AG04449 (cell line): ENCODE data around the gene SURF1.

ENCODE experiments used
- CTCF ChIA-PET: fragments of 350-600 bp; formaldehyde crosslinking; extraction: SDS; loops from one replicate; lab custom pipeline; 2021; ENCODE audit warnings: antibody characterized with exemption; lab: Yijun Ruan, JAX
- POLR2A ChIA-PET: fragments of 400-600, 350-600 bp; formaldehyde crosslinking; extraction: SDS; loops from one replicate; lab custom pipeline; 2020; ENCODE audit warnings: antibody characterized with exemption, inconsistent platforms; lab: Yijun Ruan, JAX
- DNase-seq: peaks from one replicate; pipeline ENCODE4 v3.0.0-alpha.2; 2010; ENCODE audit warnings: low read depth, low spot score
- H3K4me3 ChIP-seq: 2 replicates; pipeline ENCODE4 v1.5.1; 2011; ENCODE audit warnings: low read depth, mild to moderate bottlenecking, control low read depth, low read length
- TF ChIP-seq, protein P1 (sequence below): IDR thresholded peaks from one replicate; pipeline ENCODE4 v1.5.1; 2011; ENCODE audit warnings: mild to moderate bottlenecking, moderate library complexity, low read length, control low read depth, inconsistent platforms; ENCODE audit not compliant: insufficient read depth; ENCODE audit errors: missing control alignments

SURF1 gene

GRCh38 chr9:133334161-133334560, 22.1 kb downstream of the SURF1 start:
- POLR2A ChIA-PET, result no interaction called here
- DNase-seq, result no peak
- CTCF ChIA-PET, result interaction anchor here (1.0 to 3.0 kb wide), 4 partner anchors 9 to 153 kb away, joined by 3 to 15 read pairs (median 6); no protein-coding TSS in a partner anchor
- H3K4me3 ChIP-seq, result no peak overlapping the region
- TF ChIP-seq, protein P1, sequence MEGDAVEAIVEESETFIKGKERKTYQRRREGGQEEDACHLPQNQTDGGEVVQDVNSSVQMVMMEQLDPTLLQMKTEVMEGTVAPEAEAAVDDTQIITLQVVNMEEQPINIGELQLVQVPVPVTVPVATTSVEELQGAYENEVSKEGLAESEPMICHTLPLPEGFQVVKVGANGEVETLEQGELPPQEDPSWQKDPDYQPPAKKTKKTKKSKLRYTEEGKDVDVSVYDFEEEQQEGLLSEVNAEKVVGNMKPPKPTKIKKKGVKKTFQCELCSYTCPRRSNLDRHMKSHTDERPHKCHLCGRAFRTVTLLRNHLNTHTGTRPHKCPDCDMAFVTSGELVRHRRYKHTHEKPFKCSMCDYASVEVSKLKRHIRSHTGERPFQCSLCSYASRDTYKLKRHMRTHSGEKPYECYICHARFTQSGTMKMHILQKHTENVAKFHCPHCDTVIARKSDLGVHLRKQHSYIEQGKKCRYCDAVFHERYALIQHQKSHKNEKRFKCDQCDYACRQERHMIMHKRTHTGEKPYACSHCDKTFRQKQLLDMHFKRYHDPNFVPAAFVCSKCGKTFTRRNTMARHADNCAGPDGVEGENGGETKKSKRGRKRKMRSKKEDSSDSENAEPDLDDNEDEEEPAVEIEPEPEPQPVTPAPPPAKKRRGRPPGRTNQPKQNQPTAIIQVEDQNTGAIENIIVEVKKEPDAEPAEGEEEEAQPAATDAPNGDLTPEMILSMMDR, result no peak

GRCh38 chr9:133333566-133333965, 22.7 kb downstream of the SURF1 start:
- ChIA-PET POLR2A (no interaction called here), CTCF (interaction anchor here (1.0 to 3.0 kb wide), 3 partner anchors 9 to 153 kb away, joined by 3 to 15 read pairs (median 6); no protein-coding TSS in a partner anchor)
- H3K4me3 ChIP-seq, result no peak overlapping the region
- DNase-seq, result no peak
- TF ChIP-seq, protein P1, result no peak

DNA sequence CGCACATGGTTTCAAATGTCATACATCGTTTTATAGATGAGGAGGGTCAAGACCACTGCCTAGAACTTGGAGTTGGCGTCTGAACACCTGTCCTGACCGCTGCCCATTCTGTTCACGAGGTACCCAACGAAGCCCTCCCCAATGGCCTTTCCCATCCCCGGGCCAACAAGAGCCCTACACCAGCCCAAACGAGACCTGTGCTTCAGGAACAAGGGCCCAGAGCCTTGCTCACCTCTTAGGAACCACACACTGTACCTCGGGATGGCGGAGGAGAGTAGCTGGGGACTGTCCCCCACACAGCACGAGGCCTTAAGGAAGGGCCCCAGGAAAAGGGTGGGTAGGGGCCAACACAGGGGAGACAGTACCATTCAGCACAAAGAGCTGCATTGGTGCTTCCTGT, 23.3 kb downstream of the SURF1 start:
- ChIA-PET CTCF (interaction anchor here (3.0 kb wide), 1 partner anchor 147 kb away, joined by 15 read pairs; no protein-coding TSS in a partner anchor), POLR2A (no interaction called here)
- TF ChIP-seq, protein P1, result no peak
- H3K4me3 ChIP-seq, result no peak overlapping the region
- no peak for DNase-seq

DNA sequence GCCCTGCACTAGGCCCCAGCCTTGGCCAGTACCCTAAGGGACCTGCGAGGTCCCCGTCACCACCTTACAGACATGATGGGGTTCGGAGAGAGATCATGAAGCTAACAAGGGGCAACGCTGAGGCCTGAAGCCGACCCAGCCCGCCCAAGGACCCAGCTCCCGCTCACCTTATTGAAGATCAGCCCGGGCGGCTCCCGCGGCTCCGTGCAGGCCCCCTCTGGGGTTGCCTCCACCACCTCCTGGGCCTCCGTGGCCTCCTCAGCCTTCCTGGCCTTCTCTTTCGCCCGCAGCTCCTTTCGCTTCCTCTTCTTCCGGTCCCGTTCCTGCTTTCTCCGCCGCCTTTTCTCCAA, 23.9 kb downstream of the SURF1 start:
- TF ChIP-seq, protein P1, result no peak
- no peak for DNase-seq

DNA sequence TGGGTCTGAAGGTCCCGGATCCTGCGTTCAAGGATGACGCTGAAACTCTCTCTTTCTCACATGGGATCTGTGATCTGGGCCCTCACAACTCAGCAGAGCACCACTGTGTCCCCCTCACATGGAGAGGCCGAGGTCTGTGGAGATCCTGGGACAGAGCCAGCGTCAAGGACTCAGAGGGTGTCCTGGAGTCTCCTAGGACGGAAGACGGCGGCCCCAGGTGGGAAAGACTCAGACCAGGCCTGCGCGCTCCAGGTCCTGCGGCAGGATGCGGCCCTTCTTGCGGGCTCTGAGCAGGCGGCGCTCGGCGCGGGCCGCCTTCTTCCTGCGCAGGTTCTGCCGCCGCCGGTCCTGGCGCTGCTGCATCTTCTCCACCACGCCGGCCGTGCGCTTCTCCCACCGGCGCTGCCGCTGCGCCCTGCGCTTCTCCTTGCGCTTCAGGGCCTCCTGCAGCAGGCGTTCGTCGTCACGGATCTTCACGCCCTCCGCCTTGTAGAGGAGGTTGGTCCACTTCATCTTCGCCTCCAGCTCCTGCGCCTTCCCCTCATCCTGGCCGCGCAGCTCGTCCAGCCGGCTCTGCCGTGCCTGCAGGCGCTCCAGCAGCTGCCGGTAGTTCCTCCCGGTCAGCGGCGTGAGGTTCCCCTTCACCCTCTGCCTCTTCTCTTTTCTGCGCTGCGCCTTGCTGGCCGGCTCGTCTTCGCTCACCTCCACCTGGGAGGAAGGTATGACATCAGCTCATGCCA, 24.5 kb downstream of the SURF1 start:
- CTCF ChIA-PET, result interaction anchor here (1.3 to 4.3 kb wide), 5 partner anchors 11 to 150 kb away, joined by 5 to 62 read pairs (median 15); no protein-coding TSS in a partner anchor
- H3K4me3 ChIP-seq, result no peak overlapping the region
- TF ChIP-seq, protein P1, result no peak
- POLR2A ChIA-PET, result interaction anchor here (0.7 kb wide), 1 partner anchor 16 kb away, joined by 5 read pairs; the partner anchor contains the start of genes MED22 and RPL7A
- DNase-seq, result no peak

More for the DNA sequence above, 23.9 kb downstream of the SURF1 start:
- H3K4me3 ChIP-seq, result no peak overlapping the region
- ChIA-PET POLR2A (interaction anchor here (0.7 kb wide), 1 partner anchor 15 kb away, joined by 5 read pairs; the partner anchor contains the start of genes MED22 and RPL7A), CTCF (interaction anchor here (3.0 kb wide), 1 partner anchor 146 kb away, joined by 15 read pairs; no protein-coding TSS in a partner anchor)

DNA sequence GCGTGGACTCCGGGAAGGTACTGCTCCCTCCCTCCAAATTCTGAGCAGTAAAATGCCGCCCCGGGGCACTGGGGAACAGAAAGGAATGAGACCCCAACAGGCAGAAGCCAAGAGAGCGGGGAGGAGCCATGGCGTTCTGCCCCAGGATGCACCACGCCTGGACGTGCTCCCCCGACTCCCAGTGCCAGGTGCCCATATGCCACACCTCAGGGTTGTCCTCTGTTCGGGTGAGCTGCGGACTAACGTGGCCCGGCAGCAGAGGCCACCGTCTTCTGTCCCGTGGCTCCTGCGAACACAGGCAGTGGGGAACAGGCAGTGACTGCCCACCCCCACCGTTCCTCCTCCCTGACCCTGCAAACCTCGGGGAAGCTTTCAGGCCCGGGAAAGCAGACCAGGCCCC, 25.1 kb downstream of the SURF1 start:
- ChIA-PET CTCF (interaction anchor here (0.8 to 4.3 kb wide), 6 partner anchors 10 to 154 kb away, joined by 3 to 62 read pairs (median 6); no protein-coding TSS in a partner anchor), POLR2A (no interaction called here)
- TF ChIP-seq, protein P1, result no peak
- H3K4me3 ChIP-seq, result no peak overlapping the region
- no peak for DNase-seq
